ENCODE results near the gene WDR45.

DNA sequence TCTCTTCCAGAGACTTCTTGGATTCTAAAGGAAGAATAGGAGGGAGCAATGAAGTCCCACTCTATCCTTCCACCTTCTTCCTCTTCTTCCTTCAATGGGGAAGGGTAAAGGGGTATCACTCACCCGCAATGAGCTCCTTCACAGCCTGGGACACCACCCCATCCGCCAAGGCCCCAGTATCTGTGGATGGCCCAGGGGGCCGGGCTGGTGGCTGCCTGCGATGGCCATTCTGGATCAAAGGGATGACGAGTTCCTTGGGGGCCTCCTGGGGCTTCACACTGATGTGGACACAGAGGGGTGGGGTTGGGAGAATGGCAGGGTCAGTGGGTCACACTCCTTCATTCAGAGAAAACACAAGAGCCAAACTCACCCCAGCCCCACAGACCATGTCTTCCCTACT is 42.8 kb upstream of the WDR45 start:
- TF ChIP-seq CTCF (conservative IDR thresholded peaks at IDR 0.05; ENCODE audit: low read depth, low read length) (no peak), MXI1 (IDR thresholded peaks at IDR 0.05; ENCODE audit: borderline replicate concordance, low read depth, low read length) (no peak), POLR2A (IDR thresholded peaks at IDR 0.05; ENCODE audit: low read depth, low read length) (no peak), CEBPB (IDR thresholded peaks at IDR 0.05; ENCODE audit: low read depth, low read length) (no peak), MAZ (IDR thresholded peaks at IDR 0.05; ENCODE audit: borderline replicate concordance, low read depth, low read length) (no peak), FOS (IDR thresholded peaks at IDR 0.05; ENCODE audit: low read depth, low read length) (no peak), RCOR1 (IDR thresholded peaks at IDR 0.05; ENCODE audit: insufficient replicate concordance, low read length) (no peak), NFE2L2 (IDR thresholded peaks at IDR 0.05; ENCODE audit: low read depth, low read length) (no peak)

All from IMR-90 (cell line).